CD4-positive, alpha-beta T cell (primary cell): ENCODE measurements around the gene MUL1. TPM values are rescaled to one million over a fixed set of nuclear protein-coding genes. Genes with fewer than 3 reads are reported as not detected.

ENCODE experiments used
- ATAC-seq: fragments of 200-7000 bp; cut with Tn5 transposase; one replicate; pipeline ENCODE4 v1.10.0; 2022; ENCODE audit warnings: mild to moderate bottlenecking; ENCODE audit not compliant: poor library complexity
- CTCF ChIA-PET: fragments of 350-600 bp; sonication (Branson Sonifier 250); formaldehyde crosslinking; loops from one replicate; lab custom pipeline; 2021; ENCODE audit warnings: antibody characterized with exemption, inconsistent platforms; lab: Charles Lee
- POLR2A ChIA-PET: fragments of 350-600 bp; sonication (Branson Sonifier 250); formaldehyde crosslinking; loops from one replicate; lab custom pipeline; 2021; ENCODE audit warnings: antibody characterized with exemption, inconsistent platforms; lab: Charles Lee
- DNase-seq, 14 experiments: peaks; one replicate each; pipeline ENCODE4 v3.0.0-alpha.2; 2013 to 2020; ENCODE audit warnings: mixed read lengths in 2 of 14
- H3K27ac ChIP-seq, 2 donors: one replicate each; pipeline versions ENCODE4 v1.5.1 to v1.7.0; 2013; ENCODE audit warnings: low read length in 2 of 2, low read depth in 1 of 2, mild to moderate bottlenecking in 1 of 2
- H3K27me3 ChIP-seq, 2 experiments: 1 replicate in 1 of 2; 2 replicates in 1 of 2; pipeline versions ENCODE4 v1.6.1 to v1.7.0; 2013; ENCODE audit warnings: low read length in 2 of 2, control low read depth in 1 of 2, mild to moderate bottlenecking in 1 of 2, moderate library complexity in 1 of 2; ENCODE audit not compliant: insufficient read depth in 2 of 2, control insufficient read depth in 1 of 2
- H3K36me3 ChIP-seq: one replicate; pipeline ENCODE4 v1.6.1; 2013; ENCODE audit warnings: low read length, control low read depth; ENCODE audit not compliant: insufficient read depth
- H3K4me1 ChIP-seq: one replicate; pipeline ENCODE4 v1.6.1; 2013; ENCODE audit warnings: low read length, control low read depth; ENCODE audit not compliant: insufficient read depth
- H3K4me3 ChIP-seq: one replicate; pipeline ENCODE4 v1.5.1; 2013; ENCODE audit warnings: mild to moderate bottlenecking, low read length, moderate library complexity
- H3K9me3 ChIP-seq, 2 experiments: 1 replicate in 1 of 2; 2 replicates in 1 of 2; pipeline versions ENCODE4 v1.6.1 to v1.7.0; 2013; ENCODE audit warnings: low read length in 2 of 2, mild to moderate bottlenecking in 2 of 2, control low read depth in 1 of 2, moderate library complexity in 1 of 2; ENCODE audit not compliant: control insufficient read depth in 1 of 2, insufficient read depth in 1 of 2
- H3K27ac Mint-ChIP-seq: one replicate; pipeline ENCODE4 v1.8.0; 2020; ENCODE audit warnings: mixed read lengths
- H3K27me3 Mint-ChIP-seq: one replicate; pipeline ENCODE4 v1.8.0; 2021; ENCODE audit warnings: mixed read lengths
- H3K36me3 Mint-ChIP-seq: one replicate; pipeline ENCODE4 v1.8.0; 2021; ENCODE audit warnings: low read depth, mixed read lengths
- H3K4me1 Mint-ChIP-seq: one replicate; pipeline ENCODE4 v1.8.0; 2021; ENCODE audit warnings: low read depth, mixed read lengths
- H3K4me3 Mint-ChIP-seq: one replicate; pipeline ENCODE4 v1.8.0; 2020; ENCODE audit warnings: mild to moderate bottlenecking, mixed read lengths
- H3K9me3 Mint-ChIP-seq: one replicate; pipeline ENCODE4 v1.8.0; 2020; ENCODE audit warnings: mixed read lengths
- CTCF ChIP-seq: fragments of 200-600 bp; IDR thresholded peaks from one replicate; pipeline ENCODE4 v1.8.0; 2022; ENCODE audit warnings: antibody characterized with exemption, mild to moderate bottlenecking
- intact Hi-C, 2 experiments: fragments of 100-400 bp; cut with DNase I in 1 of 2; cut with micrococcal nuclease in 1 of 2; formaldehyde crosslinking; loops; one replicate each; pipeline versions ENCODE4 v1.15.1 to v1.9.0; 2023 to 2025; cut with DNase I, micrococcal nuclease
- total RNA-seq, 174 experiments: library from RNA in 2 of 174; stranded (reverse) in 2 of 174; gene quantifications; one replicate each; pipeline ENCODE4 v1.2.3 and lab custom pipeline; 2021 to 2026

MUL1 gene
- total RNA-seq, 2 experiments from 2014 or later: 17.2 to 17.6 TPM

- TF ChIP-seq CTCF: no peak
Observed at GRCh38 chr1:20530901-20531300, 22.9 kb upstream of the MUL1 start.

GRCh38 chr1:20530306-20530705, 22.4 kb upstream of the MUL1 start:
- Histone ChIP-seq H3K9me3 (no peaks in the 10 kb centered on the region), H3K36me3 (no peaks in the 10 kb centered on the region), H3K27ac (no peak overlapping the region), H3K27me3 (peaks cover 8 to 22% of the 10 kb centered on the region in 2 experiments), H3K4me1 (no peaks in the 10 kb centered on the region), H3K4me3 (no peak overlapping the region)
- intact Hi-C loops: no loop called here
- DNase-seq (no peak), ATAC-seq (no peak)
- Mint-ChIP-seq H3K36me3 (no peaks in the 10 kb centered on the region), H3K4me1 (no peaks in the 10 kb centered on the region), H3K27ac (no peak overlapping the region), H3K27me3 (peaks cover 76% of the 10 kb centered on the region), H3K4me3 (no peak overlapping the region), H3K9me3 (no peaks in the 10 kb centered on the region)
- CTCF ChIA-PET: no interaction called here
- no peak for TF ChIP-seq CTCF
- POLR2A ChIA-PET: no interaction called here

More at GRCh38 chr1:20530901-20531300, 22.9 kb upstream of the MUL1 start:
- H3K4me3 ChIP-seq: no peak overlapping the region
- no peaks in the 10 kb centered on the region for H3K9me3 Mint-ChIP-seq
- H3K36me3 Mint-ChIP-seq: no peaks in the 10 kb centered on the region
- H3K27me3 Mint-ChIP-seq: peaks cover 81% of the 10 kb centered on the region
- ATAC-seq (no peak), DNase-seq (no peak)
- no peak overlapping the region for H3K4me3 Mint-ChIP-seq
- H3K27me3 ChIP-seq: peaks cover 11 to 22% of the 10 kb centered on the region in 2 experiments
- H3K27ac Mint-ChIP-seq: no peak overlapping the region
- no peaks in the 10 kb centered on the region for H3K9me3 ChIP-seq
- no peaks in the 10 kb centered on the region for H3K36me3 ChIP-seq
- intact Hi-C loops: no loop called here
- ChIA-PET POLR2A (no interaction called here), CTCF (no interaction called here)
- H3K27ac ChIP-seq: no peak overlapping the region
- no peaks in the 10 kb centered on the region for H3K4me1 ChIP-seq
- no peaks in the 10 kb centered on the region for H3K4me1 Mint-ChIP-seq

- H3K27ac Mint-ChIP-seq: no peak overlapping the region
- no peaks in the 10 kb centered on the region for H3K9me3 ChIP-seq
- H3K4me1 ChIP-seq: no peaks in the 10 kb centered on the region
- ChIA-PET CTCF (no interaction called here), POLR2A (no interaction called here)
- no peaks in the 10 kb centered on the region for H3K9me3 Mint-ChIP-seq
- TF ChIP-seq CTCF: no peak
- H3K4me3 ChIP-seq: no peak overlapping the region
- intact Hi-C loops: no loop called here
- ATAC-seq (no peak), DNase-seq (no peak)
- H3K36me3 Mint-ChIP-seq: no peaks in the 10 kb centered on the region
- H3K27ac ChIP-seq: no peak overlapping the region
- H3K27me3 ChIP-seq: peaks cover 8 to 17% of the 10 kb centered on the region in 2 experiments
- H3K4me3 Mint-ChIP-seq: no peak overlapping the region
- H3K27me3 Mint-ChIP-seq: peaks cover 69% of the 10 kb centered on the region
- H3K4me1 Mint-ChIP-seq: no peaks in the 10 kb centered on the region
- H3K36me3 ChIP-seq: no peaks in the 10 kb centered on the region
Observed at GRCh38 chr1:20528221-20528620, 20.3 kb upstream of the MUL1 start.
